CD14-positive monocyte (primary cell): ENCODE results near the gene GTF2H4. TPM values are rescaled to one million over a fixed set of nuclear protein-coding genes. Genes with fewer than 3 reads are reported as not detected.

Source experiments
- DNase-seq, 3 donors: peaks; one replicate each; pipeline ENCODE4 v3.0.0-alpha.2; 2011 to 2022
- H2AFZ ChIP-seq: 2 replicates; pipeline ENCODE4 v1.6.0; 2012; ENCODE audit warnings: mild to moderate bottlenecking, low read depth, low read length, inconsistent platforms; ENCODE audit not compliant: insufficient read depth, poor library complexity, severe bottlenecking
- H3K27ac ChIP-seq, 2 donors: 1 replicate in 1 of 2; 2 replicates in 1 of 2; pipeline ENCODE4 v1.5.1; 2012 to 2013; ENCODE audit warnings: low read length in 2 of 2, control low read depth in 1 of 2, inconsistent platforms in 1 of 2, low read depth in 1 of 2, mild to moderate bottlenecking in 1 of 2
- H3K27me3 ChIP-seq, 2 donors: one replicate each; pipeline versions ENCODE4 v1.6.0 to v1.6.1; 2011 to 2013; ENCODE audit warnings: low read length in 2 of 2; ENCODE audit not compliant: control insufficient read depth in 2 of 2, insufficient read depth in 2 of 2
- H3K36me3 ChIP-seq, 2 donors: replicated peaks in 1 of 2; 1 replicate in 1 of 2; 2 replicates in 1 of 2; pipeline versions ENCODE4 v1.5.1 to v1.6.1; 2012 to 2013; ENCODE audit warnings: low read length in 2 of 2, control low read depth in 1 of 2, inconsistent platforms in 1 of 2, mild to moderate bottlenecking in 1 of 2; ENCODE audit not compliant: insufficient read depth in 2 of 2, control insufficient read depth in 1 of 2
- H3K4me1 ChIP-seq, 2 donors: 1 replicate in 1 of 2; 2 replicates in 1 of 2; pipeline versions ENCODE4 v1.5.1 to v1.6.1; 2012 to 2013; ENCODE audit warnings: low read length in 2 of 2, control low read depth in 1 of 2, inconsistent platforms in 1 of 2, mild to moderate bottlenecking in 1 of 2, moderate library complexity in 1 of 2; ENCODE audit not compliant: insufficient read depth in 2 of 2, control insufficient read depth in 1 of 2
- H3K4me2 ChIP-seq: replicated peaks from 2 replicates; pipeline ENCODE3; 2012; ENCODE audit warnings: low read length, moderate library complexity, mild to moderate bottlenecking; ENCODE audit not compliant: poor library complexity, severe bottlenecking; ENCODE audit errors: extremely low read depth
- H3K4me3 ChIP-seq, 3 experiments: fragments of 200-600 bp in 1 of 3; sonication (generic) in 1 of 3; replicated peaks in 1 of 3; 1 replicate in 2 of 3; 2 replicates in 1 of 3; pipeline ENCODE4 v1.5.1; 2011 to 2013; ENCODE audit warnings: low read length in 3 of 3, mild to moderate bottlenecking in 3 of 3, control low read depth in 2 of 3, low read depth in 2 of 3, inconsistent platforms in 1 of 3, moderate library complexity in 1 of 3
- H3K79me2 ChIP-seq: 2 replicates; pipeline ENCODE4 v1.6.0; 2012; ENCODE audit warnings: mild to moderate bottlenecking, control low read depth, inconsistent platforms, low read length, moderate library complexity; ENCODE audit not compliant: insufficient read depth
- H3K9ac ChIP-seq: 2 replicates; pipeline ENCODE4 v1.6.0; 2017; ENCODE audit warnings: low read length, mild to moderate bottlenecking; ENCODE audit not compliant: insufficient read depth, poor library complexity, severe bottlenecking
- H3K9me3 ChIP-seq, 2 donors: replicated peaks in 1 of 2; 1 replicate in 1 of 2; 2 replicates in 1 of 2; pipeline versions ENCODE4 v1.5.1 to v1.6.1; 2012 to 2013; ENCODE audit warnings: low read length in 2 of 2, control low read depth in 1 of 2; ENCODE audit not compliant: control insufficient read depth in 1 of 2, insufficient read depth in 1 of 2
- H4K20me1 ChIP-seq: 2 replicates; pipeline ENCODE4 v1.6.0; 2012; ENCODE audit warnings: mild to moderate bottlenecking, low read length, control low read depth, moderate library complexity; ENCODE audit not compliant: insufficient read depth
- H3K27ac Mint-ChIP-seq, 7 donors: one replicate each; pipeline ENCODE4 v1.8.0; 2020; ENCODE audit warnings: mild to moderate bottlenecking in 7 of 7, mixed read lengths in 7 of 7, moderate library complexity in 6 of 7, inconsistent platforms in 2 of 7
- H3K27me3 Mint-ChIP-seq, 3 donors: one replicate each; pipeline ENCODE4 v1.8.0; 2021 to 2022; ENCODE audit warnings: low read depth in 3 of 3, mild to moderate bottlenecking in 3 of 3, mixed read lengths in 3 of 3, moderate library complexity in 3 of 3, inconsistent platforms in 1 of 3
- H3K36me3 Mint-ChIP-seq, 2 donors: one replicate each; pipeline ENCODE4 v1.8.0; 2020; ENCODE audit warnings: mixed read lengths in 2 of 2, inconsistent platforms in 1 of 2, mild to moderate bottlenecking in 1 of 2
- H3K4me1 Mint-ChIP-seq: one replicate; pipeline ENCODE4 v1.8.0; 2020; ENCODE audit warnings: mild to moderate bottlenecking, mixed read lengths
- H3K4me3 Mint-ChIP-seq, 2 donors: one replicate each; pipeline ENCODE4 v1.8.0; 2020; ENCODE audit warnings: mild to moderate bottlenecking in 2 of 2, mixed read lengths in 2 of 2, moderate library complexity in 1 of 2
- H3K9me3 Mint-ChIP-seq, 7 donors: one replicate each; pipeline ENCODE4 v1.8.0; 2020 to 2022; ENCODE audit warnings: mixed read lengths in 7 of 7, mild to moderate bottlenecking in 6 of 7, moderate library complexity in 6 of 7, inconsistent platforms in 2 of 7
- WGBS: methylation state at CpG from one replicate; pipeline ENCODE4 v1.1.5; 2013; ENCODE audit warnings: missing lambda C conversion rate; ENCODE audit not compliant: insufficient coverage; 5-methylcytosine and 5-hydroxymethylcytosine counted together
- intact Hi-C, 2 donors: fragments of 100-400 bp; cut with micrococcal nuclease; formaldehyde crosslinking; loops; one replicate each; pipeline versions ENCODE4 v1.15.0 to v1.15.1; 2023
- polyA plus RNA-seq, 3 donors: library from polyadenylated mRNA; depleted of rRNA in 1 of 3; unstranded in 2 of 3; stranded (reverse) in 1 of 3; fragments of 300-500 nt in 2 of 3; fragments of >200 nt in 1 of 3; fragmentation: Illumina TruSeq in 2 of 3; gene quantifications; 1 replicate in 2 of 3; 2 replicates in 1 of 3; pipeline ENCODE4 v1.2.3, GENCODE V29; 2012 to 2021
- TF ChIP-seq, protein P1 (sequence below): fragments of 200-600 bp; IDR thresholded peaks from one replicate; pipeline ENCODE4 v1.8.0; 2022; ENCODE audit warnings: antibody characterized with exemption, mild to moderate bottlenecking

The GTF2H4 gene
- polyA plus RNA-seq, 3 donors, result 3.6 to 14.5 (median 6.0) TPM

DNA sequence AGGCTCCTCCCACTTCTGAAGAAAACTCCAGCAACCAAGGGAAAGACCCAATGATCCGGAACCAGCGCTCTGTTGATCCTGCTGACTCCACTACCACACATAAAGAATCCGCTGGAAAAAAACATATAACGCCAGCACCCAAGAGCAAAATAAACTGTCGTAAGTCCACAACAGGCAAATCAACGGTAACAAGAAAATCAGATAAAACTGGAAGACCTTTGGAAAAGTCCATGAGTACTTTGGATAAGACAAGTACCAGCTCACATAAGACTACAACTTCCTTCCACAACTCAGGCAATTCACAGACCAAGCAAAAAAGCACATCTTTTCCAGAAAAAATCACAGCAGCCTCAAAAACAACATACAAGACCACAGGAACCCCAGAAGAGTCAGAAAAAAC lies 40.8 kb downstream of the GTF2H4 start:
- Mint-ChIP-seq H3K27me3 (peaks cover 30 to 61% (median 39%) of the 10 kb centered on the region in 3 donors), H3K4me1 (no peaks in the 10 kb centered on the region), H3K9me3 (peaks cover 1 to 9% (median 6%) of the 10 kb centered on the region in 7 donors), H3K36me3 (no peaks in the 10 kb centered on the region), H3K4me3 (no peak overlapping the region), H3K27ac (no peak overlapping the region)
- 94% methylated on average over 2 of the region's 6 CpGs for WGBS
- peaks cover 16 to 32% of the 10 kb centered on the region in 2 donors for H3K27me3 ChIP-seq
- DNase-seq, result no peak
- no peaks in the 10 kb centered on the region for H3K9me3 ChIP-seq
- H3K4me3 ChIP-seq, result no peak overlapping the region
- no peaks in the 10 kb centered on the region for H3K36me3 ChIP-seq
- H3K4me1 ChIP-seq, result no peaks in the 10 kb centered on the region
- H3K9ac ChIP-seq, result no peak overlapping the region
- no peaks in the 10 kb centered on the region for H4K20me1 ChIP-seq
- H3K79me2 ChIP-seq, result no peaks in the 10 kb centered on the region
- intact Hi-C loops, result no loop called here
- TF ChIP-seq, protein P1, sequence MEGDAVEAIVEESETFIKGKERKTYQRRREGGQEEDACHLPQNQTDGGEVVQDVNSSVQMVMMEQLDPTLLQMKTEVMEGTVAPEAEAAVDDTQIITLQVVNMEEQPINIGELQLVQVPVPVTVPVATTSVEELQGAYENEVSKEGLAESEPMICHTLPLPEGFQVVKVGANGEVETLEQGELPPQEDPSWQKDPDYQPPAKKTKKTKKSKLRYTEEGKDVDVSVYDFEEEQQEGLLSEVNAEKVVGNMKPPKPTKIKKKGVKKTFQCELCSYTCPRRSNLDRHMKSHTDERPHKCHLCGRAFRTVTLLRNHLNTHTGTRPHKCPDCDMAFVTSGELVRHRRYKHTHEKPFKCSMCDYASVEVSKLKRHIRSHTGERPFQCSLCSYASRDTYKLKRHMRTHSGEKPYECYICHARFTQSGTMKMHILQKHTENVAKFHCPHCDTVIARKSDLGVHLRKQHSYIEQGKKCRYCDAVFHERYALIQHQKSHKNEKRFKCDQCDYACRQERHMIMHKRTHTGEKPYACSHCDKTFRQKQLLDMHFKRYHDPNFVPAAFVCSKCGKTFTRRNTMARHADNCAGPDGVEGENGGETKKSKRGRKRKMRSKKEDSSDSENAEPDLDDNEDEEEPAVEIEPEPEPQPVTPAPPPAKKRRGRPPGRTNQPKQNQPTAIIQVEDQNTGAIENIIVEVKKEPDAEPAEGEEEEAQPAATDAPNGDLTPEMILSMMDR, result no peak
- H2AFZ ChIP-seq, result no peak overlapping the region
- no peak overlapping the region for H3K4me2 ChIP-seq
- no peak overlapping the region for H3K27ac ChIP-seq

DNA sequence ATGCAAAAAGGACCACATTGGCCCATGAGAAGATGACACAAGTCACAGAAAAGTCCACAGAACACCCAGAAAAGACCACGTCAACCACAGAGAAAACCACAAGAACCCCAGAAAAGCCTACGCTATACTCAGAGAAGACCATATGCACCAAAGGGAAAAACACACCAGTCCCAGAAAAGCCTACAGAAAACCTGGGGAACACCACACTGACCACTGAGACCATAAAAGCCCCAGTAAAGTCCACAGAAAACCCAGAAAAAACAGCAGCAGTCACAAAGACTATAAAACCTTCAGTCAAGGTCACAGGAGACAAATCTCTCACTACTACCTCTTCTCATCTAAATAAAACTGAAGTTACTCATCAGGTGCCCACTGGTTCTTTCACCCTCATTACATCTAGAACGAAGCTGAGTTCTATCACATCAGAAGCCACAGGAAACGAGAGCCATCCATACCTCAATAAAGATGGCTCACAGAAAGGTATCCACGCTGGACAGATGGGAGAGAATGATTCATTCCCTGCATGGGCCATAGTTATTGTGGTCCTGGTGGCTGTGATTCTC lies 44.0 kb downstream of the GTF2H4 start:
- Histone ChIP-seq H4K20me1 (no peaks in the 10 kb centered on the region), H3K4me2 (no peak overlapping the region), H3K27ac (no peak overlapping the region), H3K36me3 (no peaks in the 10 kb centered on the region), H3K9me3 (no peaks in the 10 kb centered on the region), H3K9ac (no peak overlapping the region), H3K4me1 (peaks cover 14 to 15% of the 10 kb centered on the region in 2 donors), H3K27me3 (peaks cover 40 to 62% of the 10 kb centered on the region in 2 donors), H2AFZ (no peak overlapping the region), H3K4me3 (no peak overlapping the region), H3K79me2 (no peaks in the 10 kb centered on the region)
- no peak for DNase-seq
- no peak overlapping the region for H3K4me3 Mint-ChIP-seq
- no peaks in the 10 kb centered on the region for H3K36me3 Mint-ChIP-seq
- peaks cover 11% of the 10 kb centered on the region for H3K4me1 Mint-ChIP-seq
- peaks cover 47 to 82% (median 57%) of the 10 kb centered on the region in 3 donors for H3K27me3 Mint-ChIP-seq
- H3K27ac Mint-ChIP-seq, result peak overlapping the region in 1 of 7 donors; percentile 9
- WGBS, result 77% methylated on average over 2 of the region's 5 CpGs
- peaks cover 1 to 9% (median 6%) of the 10 kb centered on the region in 7 donors for H3K9me3 Mint-ChIP-seq
- intact Hi-C loops, result no loop called here
- TF ChIP-seq, protein P1, result no peak
